SJSA1 (cell line): ENCODE data around the gene MYO10. TPM values are rescaled to one million over a fixed set of nuclear protein-coding genes. Genes with fewer than 3 reads are reported as not detected.

Source experiments
- DNase-seq, 2 experiments: peaks; one replicate each; pipeline ENCODE4 v3.0.0-alpha.2; 2015 to 2020; ENCODE audit warnings: low spot score in 2 of 2, low read depth in 1 of 2
- H3K27ac ChIP-seq: fragments of 250-450 bp; sonication (Bioruptor Pico); 2 replicates; pipeline ENCODE4 v1.5.1; 2020; ENCODE audit warnings: mild to moderate bottlenecking, moderate library complexity
- H3K27me3 ChIP-seq: fragments of 250-450 bp; sonication (Bioruptor Pico); replicated peaks from 2 replicates; pipeline ENCODE4 v1.5.1; 2020; ENCODE audit warnings: mild to moderate bottlenecking, moderate library complexity
- H3K36me3 ChIP-seq: fragments of 250-450 bp; sonication (Bioruptor Pico); 2 replicates; pipeline ENCODE4 v1.5.1; 2020; ENCODE audit warnings: mild to moderate bottlenecking
- H3K4me1 ChIP-seq: fragments of 250-450 bp; sonication (Bioruptor Pico); replicated peaks from 2 replicates; pipeline ENCODE4 v1.6.1; 2021; ENCODE audit warnings: mild to moderate bottlenecking
- H3K4me3 ChIP-seq: fragments of 250-450 bp; sonication (Bioruptor Pico); 2 replicates; pipeline ENCODE4 v1.5.1; 2020; ENCODE audit warnings: mild to moderate bottlenecking
- H3K9me3 ChIP-seq: fragments of 250-450 bp; sonication (Bioruptor Pico); replicated peaks from 2 replicates; pipeline ENCODE4 v1.5.1; 2020; ENCODE audit warnings: mild to moderate bottlenecking
- total RNA-seq: library from RNA; depleted of rRNA; stranded (reverse); fragments of >200 nt; shearing (Covaris generic); gene quantifications from 2 replicates; pipeline ENCODE4 v1.2.3, GENCODE V29; 2014

MYO10 gene
- total RNA-seq, 1 experiment from 2014 or later: 54.3 TPM

DNA sequence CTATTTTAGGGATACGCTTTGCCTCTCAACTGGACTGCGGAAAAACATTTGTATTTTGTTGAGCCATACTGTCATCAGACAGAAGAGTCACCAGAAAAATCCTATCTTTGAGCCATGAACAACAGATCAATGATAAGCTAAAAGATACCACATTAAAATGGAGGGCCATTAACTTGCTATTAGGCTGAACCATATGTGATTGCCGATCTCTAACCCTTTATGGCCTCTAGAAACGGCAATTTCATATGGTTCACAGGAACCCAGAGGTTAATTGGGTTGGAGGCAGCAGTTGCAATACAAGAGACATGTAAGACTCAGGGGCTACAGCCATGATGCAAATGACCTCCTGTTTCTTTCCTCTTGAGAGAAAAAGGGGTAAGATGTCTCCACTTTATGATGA is 69.8 kb downstream of the MYO10 start:
- H3K27ac ChIP-seq: peak overlapping the region; percentile 80
- H3K4me3 ChIP-seq: no peak overlapping the region
- H3K9me3 ChIP-seq: no peaks in the 10 kb centered on the region
- H3K36me3 ChIP-seq: peaks cover 6% of the 10 kb centered on the region
- no peaks in the 10 kb centered on the region for H3K27me3 ChIP-seq
- no peak for DNase-seq
- H3K4me1 ChIP-seq: peaks cover 77% of the 10 kb centered on the region

DNA sequence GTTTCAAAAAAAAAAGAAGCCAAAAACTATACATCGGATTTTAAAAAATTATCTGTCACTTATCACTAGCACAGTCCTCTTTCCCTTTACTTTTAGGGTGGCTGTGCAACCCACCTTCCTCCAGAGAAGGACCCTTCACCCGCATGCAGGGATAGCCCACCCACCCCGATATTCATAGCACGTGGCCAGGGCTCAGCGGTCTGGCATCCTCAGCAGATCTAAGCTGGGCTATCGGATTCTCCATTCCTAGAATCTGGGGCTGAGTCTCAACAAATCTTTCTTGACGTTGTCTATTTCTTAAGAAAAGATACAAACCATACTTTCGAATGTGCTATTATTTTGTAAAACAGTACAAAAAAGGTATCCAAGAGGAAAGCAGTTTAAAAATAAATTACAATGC is 70.9 kb downstream of the MYO10 start:
- Histone ChIP-seq H3K27me3 (no peaks in the 10 kb centered on the region), H3K9me3 (no peaks in the 10 kb centered on the region), H3K4me3 (no peak overlapping the region), H3K4me1 (peaks cover 66% of the 10 kb centered on the region), H3K36me3 (peaks cover 3% of the 10 kb centered on the region; the same call in 1 of the 2 replicates), H3K27ac (peak overlapping the region; percentile 80; the same call in 1 of the 2 replicates)
- peak in 1 of 2 experiments; percentile 45 for DNase-seq

DNA sequence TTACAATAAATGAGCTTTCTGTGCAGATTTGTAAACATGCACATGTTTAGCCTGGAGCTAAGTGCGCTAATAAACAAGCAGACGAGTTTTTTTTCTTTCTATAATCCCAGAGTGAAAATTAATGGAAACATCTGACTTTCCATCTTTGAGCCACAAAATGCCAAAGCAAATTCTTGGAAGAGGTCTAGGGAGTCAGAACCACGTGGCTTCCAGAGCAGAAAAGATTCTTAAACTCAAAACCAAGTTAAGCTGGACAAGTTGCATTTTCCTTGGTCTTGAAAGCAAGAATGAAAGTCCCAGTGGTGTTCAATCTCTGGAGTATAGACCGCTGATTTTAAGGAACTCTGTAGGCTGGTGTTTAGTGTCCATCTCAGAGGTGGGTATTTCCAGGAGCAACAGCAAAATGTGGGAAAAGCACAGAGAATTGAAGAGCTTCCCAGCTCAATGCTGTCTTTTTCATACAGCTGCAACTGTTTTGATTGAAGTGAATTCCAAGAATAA is 71.4 kb downstream of the MYO10 start:
- peaks cover 3% of the 10 kb centered on the region; the same call in 1 of the 2 replicates for H3K36me3 ChIP-seq

DNA sequence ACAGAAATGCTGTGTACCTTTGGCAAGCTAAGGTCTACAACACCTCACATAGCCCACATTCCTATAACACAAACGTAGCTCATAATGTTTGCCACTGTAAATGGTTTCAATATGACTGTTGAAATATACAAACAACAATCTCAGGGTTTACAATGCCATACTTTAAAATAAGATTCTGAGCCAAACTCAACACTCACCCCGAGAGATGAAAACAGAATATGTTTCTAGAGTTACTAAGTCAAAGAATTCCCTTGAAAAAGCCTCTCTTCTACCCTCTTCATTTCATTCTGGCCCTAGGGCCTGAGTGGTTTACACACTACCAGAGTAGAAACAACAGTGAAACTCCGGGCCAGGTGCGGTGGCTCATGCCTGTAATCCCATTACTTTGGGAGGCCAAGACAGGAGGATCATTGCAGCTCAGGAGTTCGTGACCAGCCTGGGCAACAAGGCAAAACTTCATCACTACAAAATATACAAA is 72.6 kb downstream of the MYO10 start:
- peaks cover 6% of the 10 kb centered on the region; the same call in 1 of the 2 replicates for H3K9me3 ChIP-seq
- H3K36me3 ChIP-seq: peaks cover 8% of the 10 kb centered on the region
- H3K27ac ChIP-seq: no peak overlapping the region; the same call in 1 of the 2 replicates
- peak in 1 of 2 experiments; percentile 46 for DNase-seq
- no peaks in the 10 kb centered on the region for H3K27me3 ChIP-seq
- peaks cover 58% of the 10 kb centered on the region for H3K4me1 ChIP-seq
- no peak overlapping the region for H3K4me3 ChIP-seq

More for the DNA sequence above, 71.4 kb downstream of the MYO10 start:
- DNase-seq: peak in 1 of 2 experiments; percentile 46
- H3K4me3 ChIP-seq: no peak overlapping the region
- H3K4me1 ChIP-seq: peaks cover 62% of the 10 kb centered on the region
- H3K9me3 ChIP-seq: no peaks in the 10 kb centered on the region
- H3K27me3 ChIP-seq: no peaks in the 10 kb centered on the region
- peak overlapping the region; percentile 20 for H3K27ac ChIP-seq

DNA sequence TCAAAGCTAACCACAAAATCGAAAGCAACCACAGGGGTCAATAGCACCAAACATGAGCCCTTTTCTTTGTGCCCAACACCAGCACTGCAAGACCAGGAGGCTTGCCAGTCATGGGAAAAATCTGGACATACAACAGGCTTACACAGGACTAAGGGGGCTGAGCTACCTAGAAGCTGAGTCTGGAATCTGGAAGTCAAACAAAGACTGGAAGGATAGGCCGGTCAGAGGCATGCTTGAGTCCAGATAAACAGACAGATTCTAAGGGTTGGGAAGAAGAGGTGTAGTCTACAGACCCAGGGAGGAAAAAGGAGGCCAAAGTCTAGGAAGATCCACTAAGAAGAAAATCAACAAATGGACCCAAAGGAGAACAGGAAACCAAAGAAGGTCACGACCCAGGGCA is 73.3 kb downstream of the MYO10 start:
- Histone ChIP-seq H3K27me3 (no peaks in the 10 kb centered on the region), H3K27ac (no peak overlapping the region), H3K4me3 (no peak overlapping the region), H3K9me3 (peaks cover 6% of the 10 kb centered on the region; the same call in 1 of the 2 replicates), H3K36me3 (peaks cover 8% of the 10 kb centered on the region), H3K4me1 (peaks cover 53% of the 10 kb centered on the region)
- peak in 1 of 2 experiments; percentile 25 for DNase-seq

DNA sequence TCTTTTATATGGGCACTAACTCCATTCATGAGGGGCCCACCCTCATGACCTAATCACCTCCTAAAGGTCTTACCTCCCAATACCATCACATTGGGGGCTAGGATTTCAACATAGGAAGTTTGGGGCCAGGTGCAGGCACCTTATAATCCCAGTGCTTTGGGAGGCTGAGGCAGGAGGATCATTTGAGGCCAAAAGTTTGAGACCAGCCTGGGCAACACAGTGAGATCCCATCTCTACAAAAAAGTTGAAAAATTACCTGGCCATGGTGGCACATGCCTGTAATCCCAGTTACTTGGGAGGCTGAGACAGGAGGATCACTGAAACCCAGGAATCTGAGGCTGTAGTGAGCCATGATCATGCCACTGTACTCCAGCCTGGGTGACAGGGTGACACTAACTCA is 76.7 kb downstream of the MYO10 start:
- peaks cover 8% of the 10 kb centered on the region for H3K36me3 ChIP-seq
- no peak overlapping the region for H3K4me3 ChIP-seq
- peaks cover 6% of the 10 kb centered on the region; the same call in 1 of the 2 replicates for H3K9me3 ChIP-seq
- H3K27ac ChIP-seq: no peak overlapping the region
- no peak for DNase-seq
- H3K27me3 ChIP-seq: no peaks in the 10 kb centered on the region
- peaks cover 18% of the 10 kb centered on the region for H3K4me1 ChIP-seq

DNA sequence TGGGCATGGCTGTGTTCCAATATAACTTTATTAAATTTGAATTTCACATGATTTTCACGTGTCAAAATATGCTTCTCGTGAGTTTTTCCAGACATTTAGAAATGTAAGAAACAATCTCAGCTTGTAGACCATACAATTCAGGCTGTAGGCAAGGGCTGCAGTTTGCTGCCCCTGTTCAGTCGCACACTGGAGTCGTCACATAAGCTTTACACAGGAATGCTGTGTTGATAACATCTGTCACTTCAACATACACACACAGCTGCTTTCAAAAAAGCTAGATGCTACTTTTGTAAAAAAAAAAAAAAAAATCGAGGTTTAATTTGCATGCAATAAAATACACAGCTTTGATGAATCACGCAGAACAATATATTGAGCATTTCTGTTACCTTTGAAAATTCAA is 77.9 kb downstream of the MYO10 start:
- Histone ChIP-seq H3K36me3 (peaks cover 8% of the 10 kb centered on the region), H3K4me3 (no peak overlapping the region), H3K27ac (no peak overlapping the region), H3K9me3 (peaks cover 6% of the 10 kb centered on the region; the same call in 1 of the 2 replicates), H3K4me1 (peaks cover 6% of the 10 kb centered on the region), H3K27me3 (no peaks in the 10 kb centered on the region)
- no peak for DNase-seq

DNA sequence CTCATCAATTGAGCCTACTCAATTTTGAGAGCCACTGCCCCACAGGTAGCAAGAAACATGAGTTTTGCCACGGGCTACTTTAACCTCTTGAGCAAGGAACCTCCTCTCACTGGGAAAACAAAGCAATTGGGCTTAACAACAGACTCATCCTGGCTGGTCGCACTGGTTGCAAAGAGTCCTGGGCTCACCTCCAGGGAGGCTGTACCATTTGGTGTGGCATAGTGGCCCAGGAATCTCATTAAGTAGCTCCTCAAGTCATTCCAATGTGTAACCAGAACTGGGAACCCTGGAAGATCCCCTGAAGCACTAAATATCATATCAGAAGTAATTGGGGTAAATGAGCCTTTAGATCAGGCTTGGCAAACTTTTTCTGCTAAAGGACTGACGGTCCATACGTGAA is 78.5 kb downstream of the MYO10 start:
- H3K27ac ChIP-seq: no peak overlapping the region
- no peaks in the 10 kb centered on the region for H3K27me3 ChIP-seq
- H3K4me3 ChIP-seq: no peak overlapping the region
- H3K4me1 ChIP-seq: peaks cover 1% of the 10 kb centered on the region
- H3K9me3 ChIP-seq: peaks cover 6% of the 10 kb centered on the region; the same call in 1 of the 2 replicates
- DNase-seq: no peak
- peaks cover 8% of the 10 kb centered on the region for H3K36me3 ChIP-seq

DNA sequence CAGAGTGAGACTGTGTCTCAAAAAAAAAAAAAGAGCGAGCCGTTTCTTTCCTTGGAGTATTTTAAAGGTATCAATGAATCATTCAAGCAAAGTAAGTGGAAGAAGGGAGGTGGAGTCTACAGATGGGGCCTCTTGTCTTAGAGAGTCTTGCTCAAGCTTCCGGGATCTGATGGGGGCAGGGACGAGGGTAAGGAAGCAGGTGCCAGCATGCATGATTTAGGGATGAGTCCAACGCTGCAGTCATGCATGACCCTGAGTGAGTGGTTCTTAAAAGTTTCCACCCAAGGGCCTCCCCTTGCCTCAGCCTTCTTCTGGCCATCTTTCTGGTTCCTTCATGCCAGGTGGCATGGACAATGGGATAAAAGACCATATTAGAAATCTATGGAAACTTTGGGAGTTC is 79.6 kb downstream of the MYO10 start:
- H3K27ac ChIP-seq: no peak overlapping the region
- H3K36me3 ChIP-seq: peaks cover 8% of the 10 kb centered on the region
- DNase-seq: no peak
- no peaks in the 10 kb centered on the region for H3K27me3 ChIP-seq
- H3K9me3 ChIP-seq: peaks cover 6% of the 10 kb centered on the region; the same call in 1 of the 2 replicates
- H3K4me1 ChIP-seq: no peaks in the 10 kb centered on the region
- no peak overlapping the region for H3K4me3 ChIP-seq

DNA sequence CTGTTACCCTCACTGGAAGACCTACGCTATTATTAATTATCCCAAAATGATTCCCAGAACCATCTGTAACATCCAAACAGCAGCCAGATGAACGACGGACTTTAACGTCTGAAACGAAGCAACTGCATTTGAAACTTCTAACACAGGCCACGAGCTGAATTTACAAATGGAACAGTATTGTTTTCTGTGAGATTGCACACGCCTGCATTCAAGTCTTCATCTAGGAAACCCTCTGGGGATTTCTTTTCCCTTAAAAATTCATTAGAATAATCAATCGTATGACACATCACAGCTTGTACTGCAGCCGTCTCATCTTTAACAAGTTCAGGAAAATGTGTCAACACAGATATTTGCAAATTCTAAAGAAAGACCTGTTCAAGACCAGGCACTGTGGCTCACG is 80.2 kb downstream of the MYO10 start:
- peaks cover 6% of the 10 kb centered on the region; the same call in 1 of the 2 replicates for H3K9me3 ChIP-seq
- H3K4me3 ChIP-seq: no peak overlapping the region
- H3K4me1 ChIP-seq: no peaks in the 10 kb centered on the region
- H3K27me3 ChIP-seq: no peaks in the 10 kb centered on the region
- no peak for DNase-seq
- H3K36me3 ChIP-seq: peaks cover 8% of the 10 kb centered on the region
- H3K27ac ChIP-seq: no peak overlapping the region

DNA sequence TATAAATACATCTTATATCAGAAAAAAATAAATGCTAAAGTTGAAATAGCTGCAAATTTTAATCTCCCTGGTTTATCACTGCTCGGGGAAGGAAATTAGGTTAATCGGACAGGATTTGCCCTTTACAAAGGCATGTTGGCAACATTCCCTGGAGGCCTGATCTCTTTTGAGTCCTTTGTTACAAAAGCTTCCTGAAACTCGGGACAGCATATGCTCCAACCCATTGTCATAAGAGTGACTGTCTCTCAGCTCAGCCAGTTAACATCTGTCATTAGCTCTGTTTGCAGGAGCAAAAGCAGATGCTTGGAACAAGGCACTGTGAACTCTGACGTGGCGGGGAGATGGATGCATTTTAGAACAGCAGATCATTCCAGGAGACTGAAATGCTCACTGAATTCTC is 80.6 kb downstream of the MYO10 start:
- Histone ChIP-seq H3K9me3 (peaks cover 6% of the 10 kb centered on the region; the same call in 1 of the 2 replicates), H3K27ac (no peak overlapping the region), H3K4me3 (no peak overlapping the region), H3K36me3 (peaks cover 8% of the 10 kb centered on the region), H3K4me1 (no peaks in the 10 kb centered on the region), H3K27me3 (no peaks in the 10 kb centered on the region)
- DNase-seq: no peak

DNA sequence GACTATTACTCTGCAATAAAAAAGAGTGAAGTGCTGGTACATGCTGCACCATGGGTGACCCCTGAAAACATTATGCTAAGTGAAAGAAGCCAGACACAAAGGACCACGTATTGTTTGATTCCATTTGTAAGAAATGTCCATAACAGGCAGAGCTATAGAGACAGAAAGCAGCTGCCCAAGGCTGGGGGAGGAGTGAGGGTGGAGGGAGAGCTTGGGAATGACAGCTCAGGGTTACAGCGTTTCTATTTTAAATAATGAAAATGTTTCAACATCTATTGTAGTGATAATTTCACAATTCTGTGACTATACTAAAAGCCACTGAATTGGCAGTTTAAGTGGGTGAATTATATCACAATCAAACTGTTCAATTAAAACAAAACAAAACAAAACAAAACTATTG is 81.7 kb downstream of the MYO10 start:
- Histone ChIP-seq H3K27ac (no peak overlapping the region), H3K9me3 (peaks cover 4% of the 10 kb centered on the region; the same call in 1 of the 2 replicates), H3K36me3 (peaks cover 4% of the 10 kb centered on the region), H3K27me3 (no peaks in the 10 kb centered on the region), H3K4me1 (no peaks in the 10 kb centered on the region), H3K4me3 (no peak overlapping the region)
- DNase-seq: no peak

DNA sequence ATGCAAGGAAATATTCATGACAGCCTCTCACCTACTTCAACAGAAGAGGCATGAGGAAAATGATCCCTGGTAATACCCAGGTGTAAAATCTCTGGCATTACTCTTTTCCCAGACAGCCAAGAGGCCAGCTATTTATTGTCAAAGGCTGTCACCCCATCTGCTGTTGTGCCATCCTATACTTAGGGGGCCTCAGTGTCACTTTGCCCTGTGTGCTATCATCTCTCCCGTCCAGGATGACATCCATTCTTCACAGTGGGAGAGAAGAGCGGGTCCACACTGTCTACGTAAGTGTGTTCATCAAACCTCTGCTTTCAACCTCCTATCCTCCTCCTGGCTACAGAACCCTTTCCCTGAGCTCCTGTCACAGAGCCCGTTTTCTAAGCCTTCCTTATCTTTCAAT is 82.6 kb downstream of the MYO10 start:
- H3K27ac ChIP-seq: no peak overlapping the region
- no peaks in the 10 kb centered on the region for H3K9me3 ChIP-seq
- no peak overlapping the region for H3K4me3 ChIP-seq
- H3K27me3 ChIP-seq: no peaks in the 10 kb centered on the region
- H3K36me3 ChIP-seq: no peaks in the 10 kb centered on the region; the same call in none of the 2 replicates
- no peaks in the 10 kb centered on the region for H3K4me1 ChIP-seq
- no peak for DNase-seq

DNA sequence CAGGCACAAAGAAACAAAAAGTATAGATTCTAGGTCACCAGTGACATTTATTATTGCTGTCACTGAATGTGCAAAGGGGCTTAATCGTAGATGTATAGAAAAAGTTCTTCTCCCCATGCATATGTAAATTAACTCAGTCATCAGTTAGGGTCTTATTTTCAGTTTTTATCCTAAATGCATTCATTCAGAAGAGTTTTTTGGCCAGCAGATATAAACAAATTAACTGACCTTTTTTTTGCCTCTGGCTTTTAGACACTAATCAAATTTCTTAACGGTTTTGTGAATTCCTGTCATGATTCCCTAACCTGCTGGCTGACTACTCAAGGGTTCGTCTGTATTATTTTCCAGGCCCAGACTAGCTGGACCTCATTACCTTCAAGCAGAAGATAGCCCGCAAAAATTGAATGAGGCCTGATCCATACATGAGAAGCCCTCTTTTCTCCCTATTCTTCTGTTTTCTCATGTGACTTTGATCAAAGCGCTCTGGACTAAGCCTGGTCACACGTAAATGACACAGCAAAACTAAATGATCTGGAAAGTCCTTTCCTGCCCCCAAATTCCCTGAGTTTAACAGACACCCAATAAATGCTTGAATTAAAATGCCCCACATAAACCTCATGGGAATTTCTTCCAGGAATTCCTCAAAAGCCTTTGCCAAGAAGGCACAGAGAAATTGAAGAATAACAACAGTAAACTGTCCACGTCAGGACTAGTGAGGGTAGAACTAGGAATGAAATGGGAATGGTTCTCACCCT is 83.7 kb downstream of the MYO10 start:
- no peak for DNase-seq
- Histone ChIP-seq H3K27me3 (no peaks in the 10 kb centered on the region), H3K27ac (no peak overlapping the region), H3K4me1 (no peaks in the 10 kb centered on the region), H3K9me3 (no peaks in the 10 kb centered on the region), H3K36me3 (no peaks in the 10 kb centered on the region; the same call in 1 of the 2 replicates), H3K4me3 (no peak overlapping the region)
